ENCODE results near the gene FAM187B.

- TF ChIP-seq, protein P1, sequence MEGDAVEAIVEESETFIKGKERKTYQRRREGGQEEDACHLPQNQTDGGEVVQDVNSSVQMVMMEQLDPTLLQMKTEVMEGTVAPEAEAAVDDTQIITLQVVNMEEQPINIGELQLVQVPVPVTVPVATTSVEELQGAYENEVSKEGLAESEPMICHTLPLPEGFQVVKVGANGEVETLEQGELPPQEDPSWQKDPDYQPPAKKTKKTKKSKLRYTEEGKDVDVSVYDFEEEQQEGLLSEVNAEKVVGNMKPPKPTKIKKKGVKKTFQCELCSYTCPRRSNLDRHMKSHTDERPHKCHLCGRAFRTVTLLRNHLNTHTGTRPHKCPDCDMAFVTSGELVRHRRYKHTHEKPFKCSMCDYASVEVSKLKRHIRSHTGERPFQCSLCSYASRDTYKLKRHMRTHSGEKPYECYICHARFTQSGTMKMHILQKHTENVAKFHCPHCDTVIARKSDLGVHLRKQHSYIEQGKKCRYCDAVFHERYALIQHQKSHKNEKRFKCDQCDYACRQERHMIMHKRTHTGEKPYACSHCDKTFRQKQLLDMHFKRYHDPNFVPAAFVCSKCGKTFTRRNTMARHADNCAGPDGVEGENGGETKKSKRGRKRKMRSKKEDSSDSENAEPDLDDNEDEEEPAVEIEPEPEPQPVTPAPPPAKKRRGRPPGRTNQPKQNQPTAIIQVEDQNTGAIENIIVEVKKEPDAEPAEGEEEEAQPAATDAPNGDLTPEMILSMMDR (IDR thresholded peaks at IDR 0.05): no peak
- TF ChIP-seq POLR2A (IDR thresholded peaks at IDR 0.05) (no peak), EP300 (IDR thresholded peaks at IDR 0.05) (no peak)
These were observed 20.8 kb upstream of the FAM187B start for GRCh38 chr19:35249146-35249847.

All from gastroesophageal sphincter (tissue), 3 donors.